SK-N-SH (cell line): ENCODE results near the gene MAN2A2. TPM values are rescaled to one million over a fixed set of nuclear protein-coding genes. Genes with fewer than 3 reads are reported as not detected.

Experiments used
- CTCF ChIA-PET: fragments of 300-600, 350-600 bp; formaldehyde crosslinking; extraction: SDS; loops from one replicate; lab custom pipeline; 2021; lab: Yijun Ruan, JAX
- POLR2A ChIA-PET: fragments of 350-600 bp; sonication (Branson Sonifier 250); formaldehyde crosslinking; extraction: SDS; loops from one replicate; lab custom pipeline; 2020; ENCODE audit warnings: antibody characterized with exemption, inconsistent platforms; lab: Yijun Ruan, JAX
- DNase-seq: peaks from one replicate; pipeline ENCODE4 v3.0.0; 2012
- H2AFZ ChIP-seq: fragments of 200-600 bp; sonication (generic); 2 replicates; pipeline ENCODE4 v1.8.1; 2016; ENCODE audit warnings: antibody characterized with exemption, mild to moderate bottlenecking, low read depth
- H3F3A ChIP-seq: fragments of 200-600 bp; sonication (generic); replicated peaks from 2 replicates; pipeline ENCODE3; 2016; ENCODE audit warnings: antibody characterized with exemption, mild to moderate bottlenecking; ENCODE audit not compliant: insufficient read depth
- H3K27ac ChIP-seq, 2 experiments: fragments of 200-500 bp in 1 of 2; fragments of 200-600 bp in 1 of 2; sonication (Bioruptor generic) in 1 of 2; sonication (generic), shearing (Covaris generic) in 1 of 2; 2 replicates each; pipeline versions ENCODE4 v1.5.1 to v1.6.1; 2014 to 2016; ENCODE audit warnings: low read depth in 2 of 2, inconsistent platforms in 1 of 2, low read length in 1 of 2, mild to moderate bottlenecking in 1 of 2, mixed read lengths in 1 of 2
- H3K27me3 ChIP-seq: fragments of 200-600 bp; sonication (generic), shearing (Covaris generic); 2 replicates; pipeline ENCODE4 v1.6.1; 2016; ENCODE audit warnings: mixed run types; ENCODE audit not compliant: insufficient read depth
- H3K36me3 ChIP-seq, 2 experiments: fragments of 200-500 bp in 1 of 2; fragments of 200-600 bp in 1 of 2; sonication (Bioruptor generic) in 1 of 2; sonication (generic) in 1 of 2; replicated peaks in 1 of 2; 2 replicates each; pipeline versions ENCODE3 to v1.5.1; 2014 to 2016; ENCODE audit warnings: low read length in 1 of 2, mild to moderate bottlenecking in 1 of 2; ENCODE audit not compliant: insufficient read depth in 2 of 2, control insufficient read depth in 1 of 2
- H3K4me1 ChIP-seq, 2 experiments: fragments of 200-500 bp in 1 of 2; fragments of 200-600 bp in 1 of 2; sonication (Bioruptor generic) in 1 of 2; sonication (generic), shearing (Covaris generic) in 1 of 2; 2 replicates each; pipeline versions ENCODE4 v1.5.1 to v1.6.1; 2014 to 2016; ENCODE audit warnings: low read depth in 1 of 2, low read length in 1 of 2, mixed run types in 1 of 2; ENCODE audit not compliant: insufficient read depth in 2 of 2, control insufficient read depth in 1 of 2
- H3K4me2 ChIP-seq: fragments of 200-600 bp; sonication (generic), shearing (Covaris generic); 2 replicates; pipeline ENCODE4 v1.6.1; 2017; ENCODE audit warnings: mixed run types
- H3K4me3 ChIP-seq, 2 experiments: fragments of 200-500 bp in 1 of 2; fragments of 200-600 bp in 1 of 2; sonication (Bioruptor generic) in 1 of 2; sonication (generic), shearing (Covaris generic) in 1 of 2; 2 replicates each; pipeline versions ENCODE4 v1.5.1 to v1.8.1; 2014 to 2016; ENCODE audit warnings: low read depth in 2 of 2, inconsistent platforms in 1 of 2, low read length in 1 of 2, mild to moderate bottlenecking in 1 of 2, mixed read lengths in 1 of 2, moderate library complexity in 1 of 2
- H3K79me2 ChIP-seq: fragments of 200-600 bp; sonication (generic); 2 replicates; pipeline ENCODE4 v1.8.1; 2017; ENCODE audit warnings: mild to moderate bottlenecking; ENCODE audit not compliant: insufficient read depth
- H3K9ac ChIP-seq: fragments of 200-600 bp; sonication (generic); 2 replicates; pipeline ENCODE4 v1.6.1; 2017; ENCODE audit warnings: mixed run types
- H3K9me2 ChIP-seq: fragments of 200-600 bp; sonication (generic); 2 replicates; pipeline ENCODE4 v1.6.1; 2017; ENCODE audit warnings: mixed run types
- H3K9me3 ChIP-seq: fragments of 200-600 bp; sonication (generic); 2 replicates; pipeline ENCODE4 v1.6.1; 2017; ENCODE audit warnings: mixed run types, mild to moderate bottlenecking, moderate library complexity
- H4K20me1 ChIP-seq: fragments of 200-600 bp; sonication (generic); 2 replicates; pipeline ENCODE4 v1.6.1; 2017; ENCODE audit warnings: mild to moderate bottlenecking, mixed run types; ENCODE audit not compliant: insufficient read depth
- CHD2 ChIP-seq: fragments of 150-350 bp; IDR thresholded peaks from 2 replicates; pipeline ENCODE4 v1.6.1; 2018; ENCODE audit warnings: low read length; ENCODE audit not compliant: partially characterized antibody
- EZH2phosphoT487 ChIP-seq: fragments of 200-600 bp; sonication (generic); IDR thresholded peaks from 2 replicates; pipeline ENCODE4 v1.6.1; 2017; ENCODE audit warnings: low read depth, mixed run types, mild to moderate bottlenecking, antibody characterized with exemption, moderate library complexity, borderline replicate concordance
- GABPA ChIP-seq: IDR thresholded peaks from 2 replicates; pipeline ENCODE4 v1.4.0; 2012; ENCODE audit warnings: low read depth, mild to moderate bottlenecking
- GATA2 ChIP-seq: sonication (generic); formaldehyde crosslinking; IDR thresholded peaks from 2 replicates; pipeline ENCODE4 v1.5.0; 2020; ENCODE audit warnings: mild to moderate bottlenecking, missing genetic modification reagents
- MAX ChIP-seq: IDR thresholded peaks from 2 replicates; pipeline ENCODE4 v1.4.0; 2012; ENCODE audit warnings: low read depth
- MEF2A ChIP-seq: IDR thresholded peaks from 2 replicates; pipeline ENCODE4 v1.4.0; 2012; ENCODE audit warnings: low read depth, borderline replicate concordance
- NFIC ChIP-seq: IDR thresholded peaks from 2 replicates; pipeline ENCODE4 v1.4.0; 2012; ENCODE audit warnings: borderline replicate concordance
- NRF1 ChIP-seq: IDR thresholded peaks from 2 replicates; pipeline ENCODE4 v1.6.1; 2012; ENCODE audit warnings: low read depth, mild to moderate bottlenecking, low read length
- PBX3 ChIP-seq: IDR thresholded peaks from 2 replicates; pipeline ENCODE4; 2012
- RAD21 ChIP-seq: IDR thresholded peaks from 2 replicates; pipeline ENCODE4 v1.6.1; 2012; ENCODE audit warnings: mild to moderate bottlenecking, low read length
- RCOR1 ChIP-seq: fragments of 150-350 bp; IDR thresholded peaks from 2 replicates; pipeline ENCODE4 v1.6.1; 2017; ENCODE audit warnings: antibody characterized with exemption, low read length
- REST ChIP-seq: IDR thresholded peaks from 2 replicates; pipeline ENCODE4 v1.6.1; 2012; ENCODE audit warnings: mild to moderate bottlenecking, low read depth, low read length, moderate library complexity
- RFX5 ChIP-seq: IDR thresholded peaks from 2 replicates; pipeline ENCODE4 v1.6.1; 2012; ENCODE audit warnings: mild to moderate bottlenecking, improper control_type of control experiment, low read length
- SMC3 ChIP-seq: IDR thresholded peaks from 2 replicates; pipeline ENCODE4 v1.6.1; 2012; ENCODE audit warnings: low read depth, low read length, improper control_type of control experiment
- TAF1 ChIP-seq: IDR thresholded peaks from 2 replicates; pipeline ENCODE4 v1.6.1; 2012; ENCODE audit warnings: low read depth, mild to moderate bottlenecking, low read length, moderate library complexity, borderline replicate concordance
- TCF12 ChIP-seq: IDR thresholded peaks from 2 replicates; pipeline ENCODE4 v1.4.0; 2012
- YY1 ChIP-seq: IDR thresholded peaks from 2 replicates; pipeline ENCODE4 v1.4.0; 2012; ENCODE audit warnings: low read depth, mild to moderate bottlenecking
- WGBS: methylation state at CpG from one replicate; pipeline ENCODE4 v1.1.6; 2017; ENCODE audit warnings: low lambda C conversion rate; 5-methylcytosine and 5-hydroxymethylcytosine counted together
- polyA plus RNA-seq, 3 experiments: library from polyadenylated mRNA; depleted of rRNA; stranded (reverse); fragments of >200 nt; gene quantifications; 2 replicates each; pipeline ENCODE4 v1.2.3, GENCODE V29; 2012
- TF ChIP-seq, protein P1 (sequence below): IDR thresholded peaks from 2 replicates; pipeline ENCODE4 v1.4.0; 2012; ENCODE audit warnings: low read depth, borderline replicate concordance
- TF ChIP-seq, protein P2 (sequence below): fragments of 150-350 bp; IDR thresholded peaks from 2 replicates; pipeline ENCODE4 v1.6.1; 2017; ENCODE audit warnings: antibody characterized with exemption, low read length, low read depth, borderline replicate concordance

The MAN2A2 gene
- polyA plus RNA-seq, 1 of the 3 experiments (the other 2 are of a cell fraction) = 35.0 TPM

GRCh38 chr15:90912770-90913075 is 9.6 kb downstream of the MAN2A2 start:
- 100% methylated on average over 4 of the region's 7 CpGs for WGBS
- CTCF ChIA-PET = interaction anchor here (0.9 kb wide), 1 partner anchor 14 kb away, joined by 3 read pairs; no protein-coding TSS in a partner anchor

More at GRCh38 chr15:90912770-90913075, 9.6 kb downstream of the MAN2A2 start:
- Histone ChIP-seq H3K36me3 (peaks cover 0 to 65% of the 10 kb centered on the region in 2 experiments), H3K79me2 (no peaks in the 10 kb centered on the region), H3K9ac (no peak overlapping the region), H3K4me3 (no peak overlapping the region), H4K20me1 (no peaks in the 10 kb centered on the region), H3K9me3 (no peaks in the 10 kb centered on the region), H3F3A (no peaks in the 10 kb centered on the region), H3K4me2 (no peak overlapping the region), H3K27me3 (no peaks in the 10 kb centered on the region), H2AFZ (no peak overlapping the region), H3K27ac (no peak overlapping the region), H3K4me1 (no peaks in the 10 kb centered on the region), H3K9me2 (no peaks in the 10 kb centered on the region)
- POLR2A ChIA-PET = no interaction called here
- no peak for DNase-seq
- TF ChIP-seq REST (no peak), MAX (no peak), GATA2 (CRISPR knock-in tag) (no peak), NRF1 (no peak), PBX3 (no peak), MEF2A (no peak), SMC3 (no peak), GABPA (no peak), TCF12 (no peak), CHD2 (no peak), EZH2phosphoT487 (no peak), RAD21 (no peak), TAF1 (no peak), NFIC (no peak), RFX5 (no peak), YY1 (no peak), RCOR1 (no peak)
- TF ChIP-seq, protein P1, sequence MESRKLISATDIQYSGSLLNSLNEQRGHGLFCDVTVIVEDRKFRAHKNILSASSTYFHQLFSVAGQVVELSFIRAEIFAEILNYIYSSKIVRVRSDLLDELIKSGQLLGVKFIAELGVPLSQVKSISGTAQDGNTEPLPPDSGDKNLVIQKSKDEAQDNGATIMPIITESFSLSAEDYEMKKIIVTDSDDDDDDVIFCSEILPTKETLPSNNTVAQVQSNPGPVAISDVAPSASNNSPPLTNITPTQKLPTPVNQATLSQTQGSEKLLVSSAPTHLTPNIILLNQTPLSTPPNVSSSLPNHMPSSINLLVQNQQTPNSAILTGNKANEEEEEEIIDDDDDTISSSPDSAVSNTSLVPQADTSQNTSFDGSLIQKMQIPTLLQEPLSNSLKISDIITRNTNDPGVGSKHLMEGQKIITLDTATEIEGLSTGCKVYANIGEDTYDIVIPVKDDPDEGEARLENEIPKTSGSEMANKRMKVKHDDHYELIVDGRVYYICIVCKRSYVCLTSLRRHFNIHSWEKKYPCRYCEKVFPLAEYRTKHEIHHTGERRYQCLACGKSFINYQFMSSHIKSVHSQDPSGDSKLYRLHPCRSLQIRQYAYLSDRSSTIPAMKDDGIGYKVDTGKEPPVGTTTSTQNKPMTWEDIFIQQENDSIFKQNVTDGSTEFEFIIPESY = no peak
- TF ChIP-seq, protein P2, sequence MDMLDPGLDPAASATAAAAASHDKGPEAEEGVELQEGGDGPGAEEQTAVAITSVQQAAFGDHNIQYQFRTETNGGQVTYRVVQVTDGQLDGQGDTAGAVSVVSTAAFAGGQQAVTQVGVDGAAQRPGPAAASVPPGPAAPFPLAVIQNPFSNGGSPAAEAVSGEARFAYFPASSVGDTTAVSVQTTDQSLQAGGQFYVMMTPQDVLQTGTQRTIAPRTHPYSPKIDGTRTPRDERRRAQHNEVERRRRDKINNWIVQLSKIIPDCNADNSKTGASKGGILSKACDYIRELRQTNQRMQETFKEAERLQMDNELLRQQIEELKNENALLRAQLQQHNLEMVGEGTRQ = no peak
